K562 (cell line): ENCODE results near the gene SUMF1. TPM values are rescaled to one million over a fixed set of nuclear protein-coding genes. Genes with fewer than 3 reads are reported as not detected.
A peak's percentile ranks its signal among the peaks of the same experiment; 100 is the strongest.

Source experiments
- ARNT ChIP-seq, 2 experiments: fragments of 450-650 bp; IDR thresholded peaks; 2 replicates each; pipeline ENCODE4 v1.6.1; 2016; ENCODE audit warnings: mild to moderate bottlenecking in 1 of 2
- ASH1L ChIP-seq: fragments of 450-650 bp; IDR thresholded peaks from 2 replicates; pipeline ENCODE4 v1.6.1; 2018; ENCODE audit warnings: borderline replicate concordance, mild to moderate bottlenecking, low read depth; ENCODE audit not compliant: partially characterized antibody
- CBFA2T3 ChIP-seq: fragments of 450-650 bp; IDR thresholded peaks from 2 replicates; pipeline ENCODE4 v1.6.1; 2017
- CREBBP ChIP-seq: IDR thresholded peaks from one replicate; pipeline ENCODE4 v1.6.1; 2012; ENCODE audit warnings: low read depth, mild to moderate bottlenecking, control low read depth, inconsistent platforms, low read length
- CTBP1 ChIP-seq: fragments of 450-650 bp; IDR thresholded peaks from 2 replicates; pipeline ENCODE4 v1.6.1; 2016; ENCODE audit warnings: borderline replicate concordance
- FOXK1 ChIP-seq: sonication (generic); formaldehyde crosslinking; IDR thresholded peaks from 2 replicates; pipeline ENCODE4 v1.8.0; 2022; ENCODE audit warnings: missing genetic modification reagents, mild to moderate bottlenecking, borderline replicate concordance
- GMEB1 ChIP-seq: fragments of 250-450 bp; sonication (Bioruptor Pico); IDR thresholded peaks from 2 replicates; pipeline ENCODE4 v1.4.0; 2020; ENCODE audit warnings: mild to moderate bottlenecking
- HDGF ChIP-seq: fragments of 450-650 bp; IDR thresholded peaks from 2 replicates; pipeline ENCODE4 v1.6.1; 2016
- ILK ChIP-seq: fragments of 450-650 bp; IDR thresholded peaks from 2 replicates; pipeline ENCODE4 v1.6.1; 2016; ENCODE audit warnings: missing genetic modification characterization, low read depth, mild to moderate bottlenecking, missing compliant biosample characterization, moderate library complexity, borderline replicate concordance
- MED1 ChIP-seq: sonication (generic); formaldehyde crosslinking; IDR thresholded peaks from 2 replicates; pipeline ENCODE4 v1.8.1; 2023; ENCODE audit warnings: missing genetic modification reagents, borderline replicate concordance
- MYC ChIP-seq, 2 experiments: fragments of 250-450 bp in 1 of 2; sonication (Bioruptor Pico) in 1 of 2; IDR thresholded peaks; 2 replicates each; pipeline versions ENCODE4 v1.5.1 to v1.6.1; 2012 to 2021; ENCODE audit warnings: low read depth in 2 of 2, borderline replicate concordance in 1 of 2, improper control_type of control experiment in 1 of 2, low read length in 1 of 2, mild to moderate bottlenecking in 1 of 2, moderate library complexity in 1 of 2
- NR2C2 ChIP-seq, 2 experiments: fragments of 200-800 bp in 1 of 2; sonication (Bioruptor generic) in 1 of 2; sonication (generic) in 1 of 2; formaldehyde crosslinking in 1 of 2; IDR thresholded peaks; 2 replicates each; pipeline versions ENCODE4 v1.6.1 to v1.8.0; 2016 to 2022; ENCODE audit warnings: mild to moderate bottlenecking in 1 of 2, missing compliant biosample characterization in 1 of 2, missing genetic modification characterization in 1 of 2, missing genetic modification reagents in 1 of 2
- PTRF ChIP-seq: fragments of 450-650 bp; IDR thresholded peaks from 2 replicates; pipeline ENCODE4 v1.6.1; 2016; ENCODE audit warnings: mild to moderate bottlenecking, missing genetic modification characterization, missing compliant biosample characterization
- RBBP5 ChIP-seq: fragments of 200-600 bp; sonication (generic); IDR thresholded peaks from 2 replicates; pipeline ENCODE4 v1.6.1; 2012; ENCODE audit warnings: borderline replicate concordance, mild to moderate bottlenecking, low read length, control low read depth, inconsistent platforms; ENCODE audit not compliant: insufficient read depth, poor library complexity, severe bottlenecking
- RNF219 ChIP-seq: fragments of 250-450 bp; sonication (Bioruptor Pico); IDR thresholded peaks from 2 replicates; pipeline ENCODE4 v1.5.0; 2022; ENCODE audit warnings: mild to moderate bottlenecking
- SMARCA5 ChIP-seq: fragments of 450-650 bp; IDR thresholded peaks from 2 replicates; pipeline ENCODE4 v1.6.1; 2016
- SP2 ChIP-seq: IDR thresholded peaks from 2 replicates; pipeline ENCODE4 v1.6.1; 2011; ENCODE audit warnings: mild to moderate bottlenecking, low read depth, low read length, moderate library complexity; ENCODE audit not compliant: poor library complexity, severe bottlenecking; ENCODE audit errors: extremely low read depth
- XRCC3 ChIP-seq: fragments of 450-650 bp; IDR thresholded peaks from 2 replicates; pipeline ENCODE4 v1.6.1; 2017; ENCODE audit warnings: mild to moderate bottlenecking, moderate library complexity
- ZHX1 ChIP-seq: fragments of 150-350 bp; conservative IDR thresholded peaks from 2 replicates; pipeline ENCODE4 v1.6.1; 2014; ENCODE audit warnings: low read length
- ZNF707 ChIP-seq: fragments of 250-450 bp; sonication (Bioruptor Pico); conservative IDR thresholded peaks from 2 replicates; pipeline ENCODE4 v1.8.0; 2022; ENCODE audit warnings: inconsistent platforms, mild to moderate bottlenecking, moderate library complexity
- ZSCAN32 ChIP-seq: fragments of 450-650 bp; formaldehyde crosslinking; IDR thresholded peaks from 2 replicates; pipeline ENCODE4 v1.4.0; 2020; ENCODE audit warnings: mild to moderate bottlenecking, moderate library complexity
- polyA plus RNA-seq, 8 experiments: library from polyadenylated mRNA; depleted of rRNA in 4 of 8; stranded (reverse) in 5 of 8; unstranded in 3 of 8; fragments of >200 nt; fragmentation: Nextera tagmentation in 2 of 8; fragmentation: Illumina TruSeq in 1 of 8; extraction: Ambion mirVana in 2 of 8; extraction: Trizol in 1 of 8; gene quantifications; 2 replicates each; pipeline versions ENCODE4 v1.2.1 to v1.2.3, GENCODE V29; 2011 to 2014; ENCODE audit warnings: inconsistent platforms in 1 of 8, missing spikeins in 1 of 8
- total RNA-seq, 7 experiments: library from RNA; depleted of rRNA in 6 of 7; stranded (reverse); fragments of >200 nt in 6 of 7; fragmentation: Illumina TruSeq in 2 of 7; extraction: Trizol in 2 of 7; gene quantifications; 2 replicates each; pipeline versions ENCODE4 v1.2.1 to v1.2.3, GENCODE V29; 2011 to 2021; ENCODE audit warnings: low replicate concordance in 1 of 7

Gene SUMF1
- total and polyA plus RNA-seq, 9 of the 15 experiments (the other 6 are each of a cell fraction or from before 2014, with no cell fraction given): 1.3 to 7.4 (median 4.2) TPM

- TF ChIP-seq CTBP1 (no peak; the same call in none of the 2 replicates), PTRF (tag) (no peak), ARNT (IDR thresholded peaks at IDR 0.05) (0 out of 4 replicates have a peak, but pooled peaks of 1 of the 2 experiments have one; percentile 39), RBBP5 (peak; percentile 99), MED1 (CRISPR knock-in tag) (no peak), MYC (IDR thresholded peaks at IDR 0.05; ENCODE audit: low read depth, low read length) (peak; percentile 94), MYC (CRISPR knock-in tag; IDR thresholded peaks at IDR 0.05; ENCODE audit: borderline replicate concordance, low read depth) (peak; percentile 86; the same call in 1 of the 2 replicates), ILK (tag) (no peak), XRCC3 (no peak), ZNF707 (CRISPR knock-in tag) (no peak), SMARCA5 (no peak), HDGF (no peak), ZSCAN32 (CRISPR knock-in tag) (no peak), CREBBP (no peak), SP2 (no peak), GMEB1 (CRISPR knock-in tag) (peak; percentile 46; the same call in 1 of the 2 replicates), ZHX1 (no peak), CBFA2T3 (0 out of 2 replicates have a peak, but pooled peaks have one; percentile 22), RNF219 (CRISPR knock-in tag) (no peak), ASH1L (no peak), FOXK1 (CRISPR knock-in tag) (peak; percentile 92; the same call in 1 of the 2 replicates), NR2C2 (CRISPR knock-in tag; IDR thresholded peaks at IDR 0.05) (peak; percentile 88), NR2C2 (tag; IDR thresholded peaks at IDR 0.05) (peak; percentile 47; the same call in 1 of the 2 replicates)
These were observed at the start of gene SUMF1 (continued) for GRCh38 chr3:4466741-4467521.
